ENCODE measurements around the gene FAM83B. TPM values are rescaled to one million over a fixed set of nuclear protein-coding genes. Genes with fewer than 3 reads are reported as not detected.

Gene FAM83B
- total and polyA plus RNA-seq, 10 of the 15 experiments (the other 5 are each of a cell fraction or from before 2014, with no cell fraction given) = 0.05 TPM; not detected in 9

- CTCF ChIA-PET = no interaction called here
- WGBS (ENCODE audit: insufficient coverage, insufficient replicate concordance, low lambda C conversion rate, missing lambda C conversion rate) = 0% methylated on average over 2 of the region's 2 CpGs
Observed at GRCh38 chr6:54897462-54898189, 51.1 kb downstream of the FAM83B start.

More at GRCh38 chr6:54897462-54898189, 51.1 kb downstream of the FAM83B start:
- BruUV-seq (replicated peaks) = no TSS peak
- POLR2A ChIA-PET = no interaction called here
- Histone ChIP-seq H3K27me3 (replicated peaks in 1 of 2; ENCODE audit: control insufficient read depth in 2 of 2, insufficient read depth in 2 of 2, low read length in 1 of 2) (no peaks in the 10 kb centered on the region), H3K4me3 (no peak overlapping the region), H3K36me3 (ENCODE audit: control insufficient read depth in 2 of 2, insufficient read depth in 2 of 2, low read length in 1 of 2) (no peaks in the 10 kb centered on the region), H2AFZ (ENCODE audit: control insufficient read depth, low read depth, low read length) (no peak overlapping the region), H3K4me1 (ENCODE audit: control insufficient read depth, insufficient read depth, low read length) (no peaks in the 10 kb centered on the region), H3K27ac (ENCODE audit: control insufficient read depth, insufficient read depth) (no peak overlapping the region), H4K20me1 (ENCODE audit: control insufficient read depth, insufficient read depth) (no peaks in the 10 kb centered on the region), H3K9me3 (replicated peaks; ENCODE audit: control insufficient read depth, insufficient read depth, low read length) (no peaks in the 10 kb centered on the region), H3K9ac (ENCODE audit: control insufficient read depth, insufficient read depth, low read length) (no peak overlapping the region), H3K79me2 (ENCODE audit: control insufficient read depth, insufficient read depth, low read length) (no peaks in the 10 kb centered on the region), H3K4me2 (ENCODE audit: control insufficient read depth, insufficient read depth) (no peak overlapping the region)
- in situ Hi-C loops (cut with MboI) = no loop called here
- no peak for DNase-seq (ENCODE audit: low read depth, low spot score)
- intact Hi-C loops (cut with micrococcal nuclease; ENCODE audit: unreplicated experiment) = no loop called here
- ATAC-seq = no peak
- no peak for FAIRE-seq
- RAD21 ChIA-PET (ENCODE audit: unreplicated experiment) = no interaction called here
- TF ChIP-seq YBX1 (IDR thresholded peaks at IDR 0.05) (no peak), E2F8 (IDR thresholded peaks at IDR 0.05; ENCODE audit: low read depth, partially characterized antibody) (no peak)
- SMC1A ChIA-PET (ENCODE audit: uncharacterized antibody, unreplicated experiment) = no interaction called here

Data from GM12878 (cell line).